HEK293 (cell line): Measurements from ENCODE around the gene GPSM1.

ENCODE experiments used
- CTCF ChIA-PET: fragments of 350-600 bp; formaldehyde crosslinking; extraction: SDS; loops from one replicate; lab custom pipeline; 2021; ENCODE audit warnings: antibody characterized with exemption; lab: Yijun Ruan, JAX
- POLR2A ChIA-PET: fragments of 300-600 bp; formaldehyde crosslinking; extraction: SDS; loops from one replicate; lab custom pipeline; 2020; ENCODE audit warnings: antibody characterized with exemption, inconsistent platforms; lab: Yijun Ruan, JAX
- H3K27ac ChIP-seq: fragments of 200-500 bp; sonication (Bioruptor generic); 2 replicates; pipeline ENCODE4 v1.5.1; 2014; ENCODE audit warnings: low read depth, low read length, control low read depth, inconsistent platforms; ENCODE audit errors: extremely low read depth
- H3K36me3 ChIP-seq, 2 experiments: fragments of 200-500 bp in 1 of 2; sonication (Bioruptor generic) in 1 of 2; 1 replicate in 1 of 2; 2 replicates in 1 of 2; pipeline ENCODE4 v1.5.1; 2014 to 2017; ENCODE audit warnings: inconsistent platforms in 2 of 2, low read length in 2 of 2; ENCODE audit not compliant: control insufficient read depth in 2 of 2, insufficient read depth in 1 of 2
- H3K4me1 ChIP-seq: fragments of 200-500 bp; sonication (Bioruptor generic); 2 replicates; pipeline ENCODE4 v1.5.1; 2014; ENCODE audit warnings: mild to moderate bottlenecking, low read length, inconsistent platforms; ENCODE audit not compliant: control insufficient read depth, insufficient read depth
- H3K4me3 ChIP-seq: 2 replicates; pipeline ENCODE4 v1.5.1; 2011; ENCODE audit warnings: low read depth, mild to moderate bottlenecking, control low read depth, low read length, moderate library complexity
- H3K9me3 ChIP-seq: fragments of 200-500 bp; sonication (Bioruptor generic); 2 replicates; pipeline ENCODE4 v1.5.1; 2014; ENCODE audit warnings: low read depth, low read length, inconsistent platforms; ENCODE audit not compliant: control insufficient read depth, insufficient read depth
- BCL11A ChIP-seq: fragments of 450-650 bp; formaldehyde crosslinking; IDR thresholded peaks from 2 replicates; pipeline ENCODE4 v1.5.1; 2016; ENCODE audit warnings: low read depth, missing biosample characterization, missing genetic modification characterization
- GLIS2 ChIP-seq: fragments of 450-650 bp; formaldehyde crosslinking; IDR thresholded peaks from 2 replicates; pipeline ENCODE4 v1.5.1; 2016; ENCODE audit warnings: missing biosample characterization, missing genetic modification characterization
- KLF16 ChIP-seq: fragments of 450-650 bp; formaldehyde crosslinking; IDR thresholded peaks from 2 replicates; pipeline ENCODE4 v1.5.1; 2017; ENCODE audit warnings: missing biosample characterization, missing genetic modification characterization
- MEIS1 ChIP-seq: sonication (generic); formaldehyde crosslinking; IDR thresholded peaks from 2 replicates; pipeline ENCODE4 v1.8.1; 2022; ENCODE audit warnings: missing genetic modification reagents, mild to moderate bottlenecking, borderline replicate concordance
- MZF1 ChIP-seq: fragments of 450-650 bp; formaldehyde crosslinking; IDR thresholded peaks from 2 replicates; pipeline ENCODE4 v1.5.1; 2017; ENCODE audit warnings: missing biosample characterization, missing genetic modification characterization, borderline replicate concordance
- RBAK ChIP-seq: fragments of 450-650 bp; formaldehyde crosslinking; IDR thresholded peaks from 2 replicates; pipeline ENCODE4 v1.5.1; 2016; ENCODE audit warnings: missing biosample characterization, missing genetic modification characterization
- REPIN1 ChIP-seq: fragments of 450-650 bp; formaldehyde crosslinking; IDR thresholded peaks from 2 replicates; pipeline ENCODE4 v1.5.1; 2017; ENCODE audit warnings: missing biosample characterization, missing genetic modification characterization, low read depth
- TCF7L2 ChIP-seq: IDR thresholded peaks from 2 replicates; pipeline ENCODE4 v1.6.1; 2011; ENCODE audit warnings: low read depth, mild to moderate bottlenecking, inconsistent platforms, low read length, moderate library complexity, borderline replicate concordance
- TRIM28 ChIP-seq: IDR thresholded peaks from 2 replicates; pipeline ENCODE4 v1.6.1; 2011; ENCODE audit warnings: low read length, control low read depth, borderline replicate concordance
- ZEB2 ChIP-seq: fragments of 450-650 bp; formaldehyde crosslinking; IDR thresholded peaks from 2 replicates; pipeline ENCODE4 v1.5.1; 2016; ENCODE audit warnings: missing biosample characterization, missing genetic modification characterization
- ZFHX2 ChIP-seq: fragments of 450-650 bp; formaldehyde crosslinking; conservative IDR thresholded peaks from 2 replicates; pipeline ENCODE4 v1.5.1; 2016; ENCODE audit warnings: missing biosample characterization, missing genetic modification characterization
- ZNF121 ChIP-seq: fragments of 450-650 bp; formaldehyde crosslinking; IDR thresholded peaks from 2 replicates; pipeline ENCODE4 v1.5.1; 2016; ENCODE audit warnings: missing biosample characterization, missing genetic modification characterization
- ZNF214 ChIP-seq: fragments of 450-650 bp; formaldehyde crosslinking; IDR thresholded peaks from 2 replicates; pipeline ENCODE4 v1.5.1; 2017; ENCODE audit warnings: missing biosample characterization, mild to moderate bottlenecking, missing genetic modification characterization, borderline replicate concordance
- ZNF416 ChIP-seq: fragments of 450-650 bp; formaldehyde crosslinking; IDR thresholded peaks from 2 replicates; pipeline ENCODE4 v1.5.1; 2016; ENCODE audit warnings: missing biosample characterization, missing genetic modification characterization
- ZNF560 ChIP-seq: fragments of 450-650 bp; formaldehyde crosslinking; IDR thresholded peaks from 2 replicates; pipeline ENCODE4 v1.5.1; 2017; ENCODE audit warnings: missing biosample characterization, missing genetic modification characterization, borderline replicate concordance
- ZNF830 ChIP-seq: fragments of 450-650 bp; IDR thresholded peaks from 2 replicates; pipeline ENCODE4 v1.5.0; 2018; ENCODE audit warnings: missing biosample characterization, missing genetic modification characterization, low read depth, mild to moderate bottlenecking, moderate library complexity
- ZNF843 ChIP-seq: fragments of 450-650 bp; formaldehyde crosslinking; IDR thresholded peaks from 2 replicates; pipeline ENCODE4 v1.5.1; 2016; ENCODE audit warnings: missing biosample characterization, missing genetic modification characterization
- ZSCAN16 ChIP-seq: fragments of 450-650 bp; formaldehyde crosslinking; IDR thresholded peaks from 2 replicates; pipeline ENCODE4 v1.5.1; 2016; ENCODE audit warnings: missing biosample characterization, missing genetic modification characterization
- ZSCAN23 ChIP-seq: fragments of 450-650 bp; formaldehyde crosslinking; IDR thresholded peaks from 2 replicates; pipeline ENCODE4 v1.5.1; 2016; ENCODE audit warnings: missing biosample characterization, missing genetic modification characterization
- TF ChIP-seq, protein P1 (sequence below): fragments of 450-650 bp; formaldehyde crosslinking; IDR thresholded peaks from 2 replicates; pipeline ENCODE4 v1.5.1; 2016; ENCODE audit warnings: missing biosample characterization, missing genetic modification characterization, borderline replicate concordance
- TF ChIP-seq, protein P2 (sequence below): fragments of 450-650 bp; formaldehyde crosslinking; IDR thresholded peaks from 2 replicates; pipeline ENCODE4 v1.5.1; 2017; ENCODE audit warnings: missing biosample characterization, missing genetic modification characterization
- TF ChIP-seq, protein P3 (sequence below): fragments of 450-650 bp; formaldehyde crosslinking; IDR thresholded peaks from 2 replicates; pipeline ENCODE4 v1.5.1; 2016; ENCODE audit warnings: missing biosample characterization, missing genetic modification characterization
- TF ChIP-seq, protein P4 (sequence below): fragments of 450-650 bp; formaldehyde crosslinking; IDR thresholded peaks from 2 replicates; pipeline ENCODE4 v1.5.0; 2017; ENCODE audit warnings: missing biosample characterization, missing genetic modification characterization, borderline replicate concordance

The GPSM1 gene

DNA sequence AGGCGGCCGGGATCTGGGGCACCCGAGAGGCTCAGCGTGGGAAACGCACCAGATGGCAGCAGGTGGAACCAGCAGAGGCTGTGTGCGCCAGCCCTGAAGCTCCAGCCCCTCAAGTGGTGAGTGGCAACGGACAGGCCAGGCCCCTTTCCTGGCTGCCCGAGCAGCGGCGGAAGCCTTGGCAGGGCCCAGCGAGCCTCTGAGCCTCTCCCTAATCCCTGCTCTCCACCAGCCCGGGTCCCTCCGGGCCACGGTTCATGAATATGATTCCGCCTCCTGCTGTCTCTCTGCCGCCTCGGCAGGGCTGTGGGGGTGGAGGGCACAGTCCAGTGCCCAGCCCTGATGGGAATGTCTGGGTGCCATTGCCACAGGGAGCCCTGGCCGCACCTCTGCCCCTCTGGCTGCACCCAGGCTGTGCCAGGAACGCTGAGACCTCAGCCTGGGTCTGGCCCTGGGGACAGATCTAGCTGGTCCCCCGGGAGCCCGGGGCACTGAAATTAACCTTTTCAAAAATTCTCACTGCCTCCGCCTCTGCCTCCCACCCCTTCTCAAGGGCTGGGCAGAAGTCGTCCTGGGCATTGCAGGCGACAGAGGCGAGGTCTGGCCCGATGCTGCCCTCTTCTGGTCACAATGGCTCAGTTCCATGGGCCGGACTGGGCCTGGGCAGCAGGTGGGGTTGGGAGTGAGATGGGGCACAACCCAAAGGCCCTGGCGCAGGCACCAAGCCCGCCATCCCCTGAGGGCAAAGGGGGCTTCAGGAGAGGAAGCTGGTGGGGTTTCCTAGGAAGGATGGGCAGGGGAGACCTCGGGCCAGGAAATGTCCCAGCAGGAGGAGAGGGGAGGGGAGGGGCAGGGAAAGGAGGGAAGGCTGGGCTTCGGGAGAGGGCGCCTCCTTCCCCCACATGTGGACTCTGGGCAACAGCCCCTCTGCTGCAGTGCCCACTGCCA lies 43.8 kb upstream of the GPSM1 start (continued):
- TF ChIP-seq, protein P1, sequence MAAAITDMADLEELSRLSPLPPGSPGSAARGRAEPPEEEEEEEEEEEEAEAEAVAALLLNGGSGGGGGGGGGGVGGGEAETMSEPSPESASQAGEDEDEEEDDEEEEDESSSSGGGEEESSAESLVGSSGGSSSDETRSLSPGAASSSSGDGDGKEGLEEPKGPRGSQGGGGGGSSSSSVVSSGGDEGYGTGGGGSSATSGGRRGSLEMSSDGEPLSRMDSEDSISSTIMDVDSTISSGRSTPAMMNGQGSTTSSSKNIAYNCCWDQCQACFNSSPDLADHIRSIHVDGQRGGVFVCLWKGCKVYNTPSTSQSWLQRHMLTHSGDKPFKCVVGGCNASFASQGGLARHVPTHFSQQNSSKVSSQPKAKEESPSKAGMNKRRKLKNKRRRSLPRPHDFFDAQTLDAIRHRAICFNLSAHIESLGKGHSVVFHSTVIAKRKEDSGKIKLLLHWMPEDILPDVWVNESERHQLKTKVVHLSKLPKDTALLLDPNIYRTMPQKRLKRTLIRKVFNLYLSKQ (tag by site-specific recombination), result no peak
- TF ChIP-seq, protein P2, sequence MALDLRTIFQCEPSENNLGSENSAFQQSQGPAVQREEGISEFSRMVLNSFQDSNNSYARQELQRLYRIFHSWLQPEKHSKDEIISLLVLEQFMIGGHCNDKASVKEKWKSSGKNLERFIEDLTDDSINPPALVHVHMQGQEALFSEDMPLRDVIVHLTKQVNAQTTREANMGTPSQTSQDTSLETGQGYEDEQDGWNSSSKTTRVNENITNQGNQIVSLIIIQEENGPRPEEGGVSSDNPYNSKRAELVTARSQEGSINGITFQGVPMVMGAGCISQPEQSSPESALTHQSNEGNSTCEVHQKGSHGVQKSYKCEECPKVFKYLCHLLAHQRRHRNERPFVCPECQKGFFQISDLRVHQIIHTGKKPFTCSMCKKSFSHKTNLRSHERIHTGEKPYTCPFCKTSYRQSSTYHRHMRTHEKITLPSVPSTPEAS (tag by site-specific recombination), result no peak
- TF ChIP-seq, protein P3, sequence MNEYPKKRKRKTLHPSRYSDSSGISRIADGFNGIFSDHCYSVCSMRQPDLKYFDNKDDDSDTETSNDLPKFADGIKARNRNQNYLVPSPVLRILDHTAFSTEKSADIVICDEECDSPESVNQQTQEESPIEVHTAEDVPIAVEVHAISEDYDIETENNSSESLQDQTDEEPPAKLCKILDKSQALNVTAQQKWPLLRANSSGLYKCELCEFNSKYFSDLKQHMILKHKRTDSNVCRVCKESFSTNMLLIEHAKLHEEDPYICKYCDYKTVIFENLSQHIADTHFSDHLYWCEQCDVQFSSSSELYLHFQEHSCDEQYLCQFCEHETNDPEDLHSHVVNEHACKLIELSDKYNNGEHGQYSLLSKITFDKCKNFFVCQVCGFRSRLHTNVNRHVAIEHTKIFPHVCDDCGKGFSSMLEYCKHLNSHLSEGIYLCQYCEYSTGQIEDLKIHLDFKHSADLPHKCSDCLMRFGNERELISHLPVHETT, result no peak
- TF ChIP-seq ZNF121 (tag by site-specific recombination) (no peak), ZNF830 (tag by site-specific recombination) (no peak), TCF7L2 (no peak), ZFHX2 (tag by site-specific recombination) (peak; percentile 95), TRIM28 (no peak), REPIN1 (no peak), ZNF843 (no peak), ZEB2 (tag by site-specific recombination) (peak; percentile 33; the same call in 1 of the 2 replicates), RBAK (tag by site-specific recombination) (no peak), MEIS1 (CRISPR knock-in tag) (no peak), KLF16 (tag by site-specific recombination) (no peak), BCL11A (tag by site-specific recombination) (no peak), MZF1 (tag by site-specific recombination) (no peak), ZSCAN23 (tag by site-specific recombination) (no peak), ZNF214 (tag by site-specific recombination) (no peak)

DNA sequence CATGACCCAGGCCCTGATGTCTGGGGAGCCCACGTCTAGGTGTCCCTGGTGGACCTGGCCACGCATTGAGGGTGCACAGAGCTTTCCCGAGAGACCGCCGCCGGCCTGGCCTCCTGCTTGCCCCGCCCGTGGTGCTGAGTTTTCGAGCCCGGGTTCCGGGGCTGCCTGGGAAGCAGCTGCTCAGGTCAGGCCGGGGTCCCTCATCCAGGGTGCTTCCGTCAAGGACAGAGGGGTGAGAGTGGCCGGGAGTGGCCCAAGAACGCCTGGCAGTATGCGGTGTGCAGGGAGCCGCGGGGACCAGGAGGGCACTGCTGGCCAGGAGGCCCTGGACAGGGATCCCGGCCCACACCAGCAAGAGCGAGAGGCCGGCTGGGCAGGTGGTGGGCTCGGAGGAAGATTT lies 43.0 kb upstream of the GPSM1 start:
- ChIA-PET CTCF (interaction anchor here (0.6 to 3.1 kb wide), 28 partner anchors 9 to 684 kb away, joined by 3 to 16 read pairs (median 4); partner anchors contain the start of gene QSOX2), POLR2A (no interaction called here)
- no peak overlapping the region for H3K4me3 ChIP-seq
- H3K36me3 ChIP-seq, result no peaks in the 10 kb centered on the region
- 0 out of 2 replicates have a peak, but pooled peaks have one; percentile 8 for TF ChIP-seq GLIS2
- TF ChIP-seq ZNF560, result no peak
- TF ChIP-seq ZNF214 (tag by site-specific recombination), result no peak
- TF ChIP-seq, protein P4, sequence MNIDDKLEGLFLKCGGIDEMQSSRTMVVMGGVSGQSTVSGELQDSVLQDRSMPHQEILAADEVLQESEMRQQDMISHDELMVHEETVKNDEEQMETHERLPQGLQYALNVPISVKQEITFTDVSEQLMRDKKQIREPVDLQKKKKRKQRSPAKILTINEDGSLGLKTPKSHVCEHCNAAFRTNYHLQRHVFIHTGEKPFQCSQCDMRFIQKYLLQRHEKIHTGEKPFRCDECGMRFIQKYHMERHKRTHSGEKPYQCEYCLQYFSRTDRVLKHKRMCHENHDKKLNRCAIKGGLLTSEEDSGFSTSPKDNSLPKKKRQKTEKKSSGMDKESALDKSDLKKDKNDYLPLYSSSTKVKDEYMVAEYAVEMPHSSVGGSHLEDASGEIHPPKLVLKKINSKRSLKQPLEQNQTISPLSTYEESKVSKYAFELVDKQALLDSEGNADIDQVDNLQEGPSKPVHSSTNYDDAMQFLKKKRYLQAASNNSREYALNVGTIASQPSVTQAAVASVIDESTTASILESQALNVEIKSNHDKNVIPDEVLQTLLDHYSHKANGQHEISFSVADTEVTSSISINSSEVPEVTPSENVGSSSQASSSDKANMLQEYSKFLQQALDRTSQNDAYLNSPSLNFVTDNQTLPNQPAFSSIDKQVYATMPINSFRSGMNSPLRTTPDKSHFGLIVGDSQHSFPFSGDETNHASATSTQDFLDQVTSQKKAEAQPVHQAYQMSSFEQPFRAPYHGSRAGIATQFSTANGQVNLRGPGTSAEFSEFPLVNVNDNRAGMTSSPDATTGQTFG (tag by site-specific recombination), result no peak
- no peak for TF ChIP-seq ZSCAN16 (tag by site-specific recombination)
- TF ChIP-seq ZNF416 (tag by site-specific recombination), result no peak
- H3K9me3 ChIP-seq, result no peaks in the 10 kb centered on the region
- H3K4me1 ChIP-seq, result no peaks in the 10 kb centered on the region
- no peak overlapping the region for H3K27ac ChIP-seq
